ENCODE data around the gene GRIN2D. TPM values are rescaled to one million over a fixed set of nuclear protein-coding genes. Genes with fewer than 3 reads are reported as not detected.
A peak's percentile ranks its signal among the peaks of the same experiment; 100 is the strongest.

Gene GRIN2D
- polyA plus RNA-seq, 1 of the 3 experiments (the other 2 are of a cell fraction) = 0.92 TPM

GRCh38 chr19:48367855-48368254 lies 25.6 kb upstream of the GRIN2D start:
- ChIA-PET CTCF (interaction anchor here (2.6 kb wide), 1 partner anchor 23 kb away, joined by 15 read pairs; the partner anchor contains the start of gene KDELR1), POLR2A (no interaction called here)
- Histone ChIP-seq H3K9me3 (no peaks in the 10 kb centered on the region), H3K27ac (ENCODE audit: low read depth in 2 of 2, low read length in 1 of 2) (peak overlapping the region in 1 of 2 experiments; percentile 4; a peak in 1 of 4 replicates), H2AFZ (ENCODE audit: low read depth) (no peak overlapping the region), H3K79me2 (ENCODE audit: insufficient read depth) (no peaks in the 10 kb centered on the region), H3F3A (replicated peaks; ENCODE audit: insufficient read depth) (peaks cover 6% of the 10 kb centered on the region), H3K9me2 (no peaks in the 10 kb centered on the region), H3K4me3 (ENCODE audit: low read depth in 2 of 2, low read length in 1 of 2) (no peak overlapping the region), H3K9ac (no peak overlapping the region), H3K4me2 (no peak overlapping the region), H3K4me1 (ENCODE audit: control insufficient read depth in 1 of 2, insufficient read depth in 2 of 2, low read depth in 1 of 2, low read length in 1 of 2) (peaks cover 4 to 42% of the 10 kb centered on the region in 2 experiments; a peak in 1 of 4 replicates), H3K36me3 (replicated peaks in 1 of 2; ENCODE audit: control insufficient read depth in 1 of 2, insufficient read depth in 2 of 2, low read length in 1 of 2) (no peaks in the 10 kb centered on the region), H4K20me1 (ENCODE audit: insufficient read depth) (no peaks in the 10 kb centered on the region), H3K27me3 (ENCODE audit: insufficient read depth) (no peaks in the 10 kb centered on the region)
- 84% methylated on average over 5 of the region's 5 CpGs for WGBS (ENCODE audit: low lambda C conversion rate)
- TF ChIP-seq MEF2A (IDR thresholded peaks at IDR 0.05; ENCODE audit: borderline replicate concordance, low read depth) = no peak
- no peak for TF ChIP-seq REST (IDR thresholded peaks at IDR 0.05; ENCODE audit: low read depth, low read length)
- TF ChIP-seq TAF1 (IDR thresholded peaks at IDR 0.05; ENCODE audit: borderline replicate concordance, low read depth, low read length) = no peak
- TF ChIP-seq CTCF (IDR thresholded peaks at IDR 0.05) = no peak
- no peak for TF ChIP-seq PBX3 (IDR thresholded peaks at IDR 0.05)
- TF ChIP-seq SMC3 (IDR thresholded peaks at IDR 0.05; ENCODE audit: low read depth, low read length) = no peak
- DNase-seq = no peak

- Histone ChIP-seq H3K27me3 (ENCODE audit: insufficient read depth) (no peaks in the 10 kb centered on the region), H3K79me2 (ENCODE audit: insufficient read depth) (no peaks in the 10 kb centered on the region), H3K4me3 (ENCODE audit: low read depth in 2 of 2, low read length in 1 of 2) (no peak overlapping the region), H4K20me1 (ENCODE audit: insufficient read depth) (no peaks in the 10 kb centered on the region), H3K36me3 (replicated peaks in 1 of 2; ENCODE audit: control insufficient read depth in 1 of 2, insufficient read depth in 2 of 2, low read length in 1 of 2) (no peaks in the 10 kb centered on the region), H3K27ac (ENCODE audit: low read depth in 2 of 2, low read length in 1 of 2) (peak overlapping the region in 1 of 2 experiments; percentile 35; a peak in 1 of 4 replicates), H3K4me1 (ENCODE audit: control insufficient read depth in 1 of 2, insufficient read depth in 2 of 2, low read depth in 1 of 2, low read length in 1 of 2) (peaks cover 4 to 44% of the 10 kb centered on the region in 2 experiments; a peak in 1 of 4 replicates), H3K4me2 (no peak overlapping the region), H3K9me3 (no peaks in the 10 kb centered on the region), H2AFZ (ENCODE audit: low read depth) (no peak overlapping the region), H3F3A (replicated peaks; ENCODE audit: insufficient read depth) (peaks cover 6% of the 10 kb centered on the region), H3K9ac (no peak overlapping the region), H3K9me2 (no peaks in the 10 kb centered on the region)
- ChIA-PET POLR2A (no interaction called here), CTCF (interaction anchor here (1.4 to 2.6 kb wide), 2 partner anchors 22 to 24 kb away, joined by 3 to 15 read pairs; partner anchors contain the start of genes GRIN2D and KDELR1)
- WGBS (ENCODE audit: low lambda C conversion rate) = 78% methylated on average over 11 of the region's 14 CpGs
- DNase-seq = no peak
- TF ChIP-seq TAF1 (IDR thresholded peaks at IDR 0.05; ENCODE audit: borderline replicate concordance, low read depth, low read length) = no peak
- no peak for TF ChIP-seq NFIC (IDR thresholded peaks at IDR 0.05; ENCODE audit: borderline replicate concordance)
- no peak for TF ChIP-seq EZH2phosphoT487 (IDR thresholded peaks at IDR 0.05; ENCODE audit: borderline replicate concordance, low read depth)
- TF ChIP-seq FOXM1 (IDR thresholded peaks at IDR 0.05; ENCODE audit: low read depth) = no peak
- TF ChIP-seq SIN3A (IDR thresholded peaks at IDR 0.05; ENCODE audit: borderline replicate concordance, low read depth, low read length) = no peak
- TF ChIP-seq IRF3 (IDR thresholded peaks at IDR 0.05; ENCODE audit: low read depth, low read length) = no peak
- no peak for TF ChIP-seq FOSL2 (IDR thresholded peaks at IDR 0.05; ENCODE audit: borderline replicate concordance, low read depth)
- TF ChIP-seq ZBTB33 (IDR thresholded peaks at IDR 0.05; ENCODE audit: borderline replicate concordance, low read depth) = no peak
- TF ChIP-seq FOXJ3 (CRISPR knock-in tag; IDR thresholded peaks at IDR 0.05) = no peak
- TF ChIP-seq GABPA (IDR thresholded peaks at IDR 0.05; ENCODE audit: low read depth) = no peak
These were observed 24.5 kb upstream of the GRIN2D start for GRCh38 chr19:48368936-48369335.
